Caco-2 (cell line): Measurements from ENCODE around the gene SERPINH1. TPM values are rescaled to one million over a fixed set of nuclear protein-coding genes. Genes with fewer than 3 reads are reported as not detected.

Experiments
- BruUV-seq: library from RNA; stranded (reverse); fragments of 400-500 nt; replicated peaks from 2 replicates; lab custom pipeline; 2021; lab: Mats Ljungman, UMichigan
- CTCF ChIA-PET: fragments of 300-600 bp; sonication (Branson Sonifier 250); formaldehyde crosslinking; loops from one replicate; lab custom pipeline; 2022; ENCODE audit warnings: antibody characterized with exemption; lab: Charles Lee
- POLR2A ChIA-PET: fragments of 300-600 bp; sonication (Branson Sonifier 250); formaldehyde crosslinking; loops from one replicate; lab custom pipeline; 2022; ENCODE audit warnings: antibody characterized with exemption; lab: Charles Lee
- DNase-seq, 2 experiments: peaks; one replicate each; pipeline versions ENCODE4 v3.0.0 to v3.0.0-alpha.2; 2020 to 2022
- H3K27me3 ChIP-seq: replicated peaks from 2 replicates; pipeline ENCODE4 v1.6.0; 2011; ENCODE audit warnings: low read length; ENCODE audit not compliant: control insufficient read depth, insufficient read depth
- H3K36me3 ChIP-seq: 2 replicates; pipeline ENCODE4 v1.5.1; 2011; ENCODE audit warnings: low read length; ENCODE audit not compliant: control insufficient read depth, insufficient read depth
- H3K4me1 ChIP-seq: fragments of 250-450 bp; sonication (Bioruptor Pico); 2 replicates; pipeline ENCODE4 v1.5.1; 2020; ENCODE audit warnings: mild to moderate bottlenecking
- H3K4me3 ChIP-seq: 2 replicates; pipeline ENCODE4 v1.5.1; 2011; ENCODE audit warnings: low read depth, mild to moderate bottlenecking, control low read depth, low read length
- H3K9me3 ChIP-seq: fragments of 250-450 bp; sonication (Bioruptor Pico); 2 replicates; pipeline ENCODE4 v1.5.1; 2020; ENCODE audit warnings: mild to moderate bottlenecking, moderate library complexity
- H3K27ac Mint-ChIP-seq: one replicate; pipeline ENCODE4 v1.8.0; 2022; ENCODE audit warnings: mixed read lengths; ENCODE audit not compliant: unreplicated experiment
- H3K27me3 Mint-ChIP-seq: one replicate; pipeline ENCODE4 v1.8.0; 2022; ENCODE audit warnings: mixed read lengths; ENCODE audit not compliant: insufficient read depth, unreplicated experiment
- H3K36me3 Mint-ChIP-seq: one replicate; pipeline ENCODE4 v1.8.0; 2022; ENCODE audit warnings: mild to moderate bottlenecking, mixed read lengths; ENCODE audit not compliant: insufficient read depth, unreplicated experiment
- H3K4me1 Mint-ChIP-seq: one replicate; pipeline ENCODE4 v1.8.0; 2022; ENCODE audit warnings: low read depth, mixed read lengths; ENCODE audit not compliant: unreplicated experiment
- H3K4me3 Mint-ChIP-seq: one replicate; pipeline ENCODE4 v1.8.0; 2022; ENCODE audit warnings: mild to moderate bottlenecking, moderate library complexity, mixed read lengths; ENCODE audit not compliant: unreplicated experiment
- H3K9me3 Mint-ChIP-seq: one replicate; pipeline ENCODE4 v1.8.0; 2022; ENCODE audit warnings: mixed read lengths; ENCODE audit not compliant: unreplicated experiment
- intact Hi-C: fragments of 100-400 bp; cut with micrococcal nuclease; formaldehyde crosslinking; loops from one replicate; pipeline ENCODE4 v1.10.0; 2022; ENCODE audit not compliant: unreplicated experiment
- total RNA-seq: library from RNA; stranded (reverse); gene quantifications from 2 replicates; pipeline ENCODE4 v1.2.3, GENCODE V29; 2022
- TF ChIP-seq, protein P1 (sequence below), 2 experiments: fragments of 200-600 bp in 1 of 2; IDR thresholded peaks; 1 replicate in 1 of 2; 2 replicates in 1 of 2; pipeline versions ENCODE4 v1.5.1 to v1.8.0; 2011 to 2022; ENCODE audit warnings: antibody characterized with exemption in 1 of 2, control low read depth in 1 of 2, inconsistent platforms in 1 of 2, low read depth in 1 of 2, low read length in 1 of 2, mild to moderate bottlenecking in 1 of 2, moderate library complexity in 1 of 2; ENCODE audit not compliant: insufficient read depth in 1 of 2, severe bottlenecking in 1 of 2, unreplicated experiment in 1 of 2

The SERPINH1 gene
- total RNA-seq, 1 experiment from 2014 or later = 481 TPM

DNA sequence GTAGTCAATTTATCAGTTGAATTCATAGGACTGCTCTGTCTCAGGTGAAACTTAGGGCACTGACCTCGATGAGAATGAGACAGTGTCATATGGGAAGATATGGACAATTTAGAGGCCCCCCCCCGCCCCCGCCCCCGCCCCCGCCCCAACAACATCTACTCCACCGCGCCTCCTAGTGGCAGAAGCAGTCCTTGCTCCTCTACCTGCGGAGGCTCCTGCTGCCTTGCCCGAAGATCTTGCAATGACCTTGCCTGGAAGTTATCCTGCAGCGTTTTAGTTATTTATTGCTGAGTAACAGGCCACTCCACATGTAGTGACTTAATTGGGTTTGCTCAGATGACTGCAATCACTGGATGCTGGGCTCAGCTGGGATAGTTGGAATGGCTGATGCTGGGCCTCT lies 15.2 kb downstream of the SERPINH1 start:
- Mint-ChIP-seq H3K9me3 (no peaks in the 10 kb centered on the region), H3K4me1 (peaks cover 17% of the 10 kb centered on the region), H3K27me3 (no peaks in the 10 kb centered on the region), H3K4me3 (no peak overlapping the region), H3K27ac (peak overlapping the region; percentile 57), H3K36me3 (peaks cover 39% of the 10 kb centered on the region)
- Histone ChIP-seq H3K9me3 (no peaks in the 10 kb centered on the region), H3K27me3 (no peaks in the 10 kb centered on the region), H3K4me1 (peaks cover 10% of the 10 kb centered on the region), H3K4me3 (no peak overlapping the region), H3K36me3 (peaks cover 2% of the 10 kb centered on the region; the same call in 1 of the 2 replicates)
- BruUV-seq = no TSS peak
- ChIA-PET CTCF (interaction anchor here (1.1 to 1.2 kb wide), 3 partner anchors 21 to 121 kb away, joined by 3 to 6 read pairs (median 3); no protein-coding TSS in a partner anchor), POLR2A (interaction anchor here (0.9 kb wide), 1 partner anchor 14 kb away, joined by 4 read pairs; no protein-coding TSS in a partner anchor)
- TF ChIP-seq, protein P1, sequence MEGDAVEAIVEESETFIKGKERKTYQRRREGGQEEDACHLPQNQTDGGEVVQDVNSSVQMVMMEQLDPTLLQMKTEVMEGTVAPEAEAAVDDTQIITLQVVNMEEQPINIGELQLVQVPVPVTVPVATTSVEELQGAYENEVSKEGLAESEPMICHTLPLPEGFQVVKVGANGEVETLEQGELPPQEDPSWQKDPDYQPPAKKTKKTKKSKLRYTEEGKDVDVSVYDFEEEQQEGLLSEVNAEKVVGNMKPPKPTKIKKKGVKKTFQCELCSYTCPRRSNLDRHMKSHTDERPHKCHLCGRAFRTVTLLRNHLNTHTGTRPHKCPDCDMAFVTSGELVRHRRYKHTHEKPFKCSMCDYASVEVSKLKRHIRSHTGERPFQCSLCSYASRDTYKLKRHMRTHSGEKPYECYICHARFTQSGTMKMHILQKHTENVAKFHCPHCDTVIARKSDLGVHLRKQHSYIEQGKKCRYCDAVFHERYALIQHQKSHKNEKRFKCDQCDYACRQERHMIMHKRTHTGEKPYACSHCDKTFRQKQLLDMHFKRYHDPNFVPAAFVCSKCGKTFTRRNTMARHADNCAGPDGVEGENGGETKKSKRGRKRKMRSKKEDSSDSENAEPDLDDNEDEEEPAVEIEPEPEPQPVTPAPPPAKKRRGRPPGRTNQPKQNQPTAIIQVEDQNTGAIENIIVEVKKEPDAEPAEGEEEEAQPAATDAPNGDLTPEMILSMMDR (IDR thresholded peaks at IDR 0.05; ENCODE audit: insufficient read depth in 1 of 2, low read depth in 1 of 2, low read length in 1 of 2, severe bottlenecking in 1 of 2, unreplicated experiment in 1 of 2) = peak; percentile 48 to 79
- intact Hi-C loops = no loop called here
- peak in 1 of 2 experiments; percentile 77 for DNase-seq

DNA sequence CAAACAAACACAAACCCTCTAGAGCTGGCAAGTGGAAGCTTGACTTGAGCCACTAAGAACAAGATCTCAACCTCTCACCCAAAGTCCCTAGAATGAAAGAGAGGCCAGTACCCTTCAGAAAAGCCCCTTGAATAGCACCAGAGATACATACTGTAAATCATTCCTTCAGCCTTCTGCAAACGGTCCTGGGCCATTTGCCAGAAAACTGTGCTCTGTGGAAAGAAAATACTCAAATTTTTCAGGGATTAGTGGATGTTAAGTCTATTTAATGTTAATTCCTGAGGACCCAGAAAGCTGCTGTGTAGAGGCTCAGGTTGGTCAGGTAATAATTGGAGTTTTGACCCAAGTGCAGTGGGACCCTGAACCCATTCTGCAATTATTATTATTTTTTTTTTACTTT lies 16.9 kb downstream of the SERPINH1 start:
- ChIA-PET POLR2A (no interaction called here), CTCF (no interaction called here)
- H3K36me3 ChIP-seq = no peaks in the 10 kb centered on the region
- H3K27me3 ChIP-seq = no peaks in the 10 kb centered on the region
- H3K27ac Mint-ChIP-seq = no peak overlapping the region
- intact Hi-C loops = no loop called here
- peaks cover 17% of the 10 kb centered on the region for H3K4me1 ChIP-seq
- peaks cover 32% of the 10 kb centered on the region for H3K36me3 Mint-ChIP-seq
- H3K4me3 Mint-ChIP-seq = no peak overlapping the region
- BruUV-seq = no TSS peak
- TF ChIP-seq, protein P1 (IDR thresholded peaks at IDR 0.05; ENCODE audit: insufficient read depth in 1 of 2, low read depth in 1 of 2, low read length in 1 of 2, severe bottlenecking in 1 of 2, unreplicated experiment in 1 of 2) = no peak
- no peaks in the 10 kb centered on the region for H3K9me3 ChIP-seq
- H3K27me3 Mint-ChIP-seq = no peaks in the 10 kb centered on the region
- H3K4me1 Mint-ChIP-seq = peaks cover 26% of the 10 kb centered on the region
- H3K4me3 ChIP-seq = no peak overlapping the region
- no peaks in the 10 kb centered on the region for H3K9me3 Mint-ChIP-seq
- no peak for DNase-seq

DNA sequence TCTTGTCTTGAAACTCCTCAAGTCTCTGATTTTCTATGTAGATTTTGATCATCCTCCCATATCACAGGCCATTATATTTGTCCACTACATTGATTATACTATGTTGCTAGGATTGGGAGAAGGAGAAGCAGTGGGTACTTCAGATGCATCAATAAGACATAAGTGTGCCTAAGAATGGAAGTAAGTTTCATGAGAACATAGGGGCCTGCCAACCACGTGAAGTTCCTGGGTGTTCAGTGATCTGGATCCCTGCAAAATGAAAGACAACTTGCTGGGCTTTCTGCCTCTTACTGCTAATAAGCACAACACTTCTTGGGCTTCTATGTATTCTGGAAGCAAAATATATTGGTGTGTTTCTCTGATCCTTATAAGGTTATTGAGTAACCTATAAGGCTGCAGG lies 17.8 kb downstream of the SERPINH1 start:
- ChIA-PET CTCF (no interaction called here), POLR2A (no interaction called here)
- Histone ChIP-seq H3K27me3 (no peaks in the 10 kb centered on the region), H3K9me3 (no peaks in the 10 kb centered on the region), H3K4me3 (no peak overlapping the region), H3K4me1 (peaks cover 20% of the 10 kb centered on the region), H3K36me3 (no peaks in the 10 kb centered on the region)
- intact Hi-C loops = no loop called here
- H3K9me3 Mint-ChIP-seq = no peaks in the 10 kb centered on the region
- no peak for DNase-seq
- H3K4me1 Mint-ChIP-seq = peaks cover 32% of the 10 kb centered on the region
- H3K4me3 Mint-ChIP-seq = no peak overlapping the region
- no peaks in the 10 kb centered on the region for H3K27me3 Mint-ChIP-seq
- H3K27ac Mint-ChIP-seq = no peak overlapping the region
- H3K36me3 Mint-ChIP-seq = peaks cover 26% of the 10 kb centered on the region
- TF ChIP-seq, protein P1 (IDR thresholded peaks at IDR 0.05; ENCODE audit: insufficient read depth in 1 of 2, low read depth in 1 of 2, low read length in 1 of 2, severe bottlenecking in 1 of 2, unreplicated experiment in 1 of 2) = no peak
- no TSS peak for BruUV-seq
